K562 (cell line): ENCODE results near the gene AIG1. TPM values are rescaled to one million over a fixed set of nuclear protein-coding genes. Genes with fewer than 3 reads are reported as not detected.

Experiments
- BCOR ChIP-seq: fragments of 450-650 bp; IDR thresholded peaks from 2 replicates; pipeline ENCODE4 v1.6.1; 2016
- BRD4 ChIP-seq: fragments of 200-600 bp; sonication (generic); IDR thresholded peaks from 2 replicates; pipeline ENCODE4 v1.6.1; 2017; ENCODE audit warnings: inconsistent platforms
- CSDE1 ChIP-seq, 2 experiments: fragments of 450-650 bp; IDR thresholded peaks; 2 replicates each; pipeline ENCODE4 v1.6.1; 2016; ENCODE audit warnings: mild to moderate bottlenecking in 1 of 2
- HNRNPL ChIP-seq: fragments of 200-400 bp; formaldehyde crosslinking; IDR thresholded peaks from 2 replicates; pipeline ENCODE4 v1.6.1; 2017; ENCODE audit warnings: low read depth, mild to moderate bottlenecking, low read length
- KDM5B ChIP-seq: fragments of 200-600 bp; sonication (generic); IDR thresholded peaks from 2 replicates; pipeline ENCODE4 v1.6.1; 2012; ENCODE audit warnings: low read depth, mild to moderate bottlenecking, moderate library complexity, low read length, control low read depth, inconsistent platforms; ENCODE audit not compliant: insufficient replicate concordance
- KLF16 ChIP-seq: IDR thresholded peaks from 2 replicates; pipeline ENCODE4 v1.6.1; 2016; ENCODE audit warnings: antibody characterized with exemption
- NBN ChIP-seq: fragments of 450-650 bp; IDR thresholded peaks from 2 replicates; pipeline ENCODE4 v1.6.1; 2016; ENCODE audit warnings: low read depth, mild to moderate bottlenecking
- PHF8 ChIP-seq: fragments of 200-600 bp; sonication (generic); IDR thresholded peaks from 2 replicates; pipeline ENCODE4 v1.6.1; 2012; ENCODE audit warnings: mixed run types, mild to moderate bottlenecking, inconsistent platforms, low read length, moderate library complexity, borderline replicate concordance
- RBM39 ChIP-seq: fragments of 200-400 bp; formaldehyde crosslinking; optimal IDR thresholded peaks from 2 replicates; pipeline ENCODE3; 2018; ENCODE audit warnings: low read depth, low read length
- SRSF3 ChIP-seq: fragments of 200-400 bp; formaldehyde crosslinking; IDR thresholded peaks from 2 replicates; pipeline ENCODE4 v1.6.1; 2016; ENCODE audit warnings: mild to moderate bottlenecking, low read length, moderate library complexity; ENCODE audit not compliant: insufficient read depth
- TGIF2 ChIP-seq: sonication (generic); formaldehyde crosslinking; IDR thresholded peaks from 2 replicates; pipeline ENCODE4 v1.8.1; 2022; ENCODE audit warnings: mild to moderate bottlenecking, missing genetic modification reagents, moderate library complexity
- ZNF124 ChIP-seq: sonication (generic); formaldehyde crosslinking; IDR thresholded peaks from 2 replicates; pipeline ENCODE4 v1.8.1; 2022; ENCODE audit warnings: missing genetic modification reagents
- ZNF232 ChIP-seq: sonication (generic); formaldehyde crosslinking; IDR thresholded peaks from 2 replicates; pipeline ENCODE4 v1.8.0; 2022; ENCODE audit warnings: mild to moderate bottlenecking, missing genetic modification reagents
- ZNF695 ChIP-seq: fragments of 450-650 bp; formaldehyde crosslinking; IDR thresholded peaks from 2 replicates; pipeline ENCODE4 v1.4.0; 2020; ENCODE audit warnings: mild to moderate bottlenecking, moderate library complexity
- ZZZ3 ChIP-seq: fragments of 450-650 bp; IDR thresholded peaks from 2 replicates; pipeline ENCODE4 v1.6.1; 2016; ENCODE audit warnings: antibody characterized with exemption, mild to moderate bottlenecking, moderate library complexity
- polyA plus RNA-seq, 8 experiments: library from polyadenylated mRNA; depleted of rRNA in 4 of 8; stranded (reverse) in 5 of 8; unstranded in 3 of 8; fragments of >200 nt; fragmentation: Nextera tagmentation in 2 of 8; fragmentation: Illumina TruSeq in 1 of 8; extraction: Ambion mirVana in 2 of 8; extraction: Trizol in 1 of 8; gene quantifications; 2 replicates each; pipeline versions ENCODE4 v1.2.1 to v1.2.3, GENCODE V29; 2011 to 2014; ENCODE audit warnings: inconsistent platforms in 1 of 8, missing spikeins in 1 of 8
- total RNA-seq, 7 experiments: library from RNA; depleted of rRNA in 6 of 7; stranded (reverse); fragments of >200 nt in 6 of 7; fragmentation: Illumina TruSeq in 2 of 7; extraction: Trizol in 2 of 7; gene quantifications; 2 replicates each; pipeline versions ENCODE4 v1.2.1 to v1.2.3, GENCODE V29; 2011 to 2021; ENCODE audit warnings: low replicate concordance in 1 of 7
- TF ChIP-seq, protein P1 (sequence below): IDR thresholded peaks from 2 replicates; pipeline ENCODE4 v1.6.1; 2011; ENCODE audit not compliant: insufficient read length; ENCODE audit errors: extremely low read depth
- TF ChIP-seq, protein P2 (sequence below): fragments of 450-650 bp; formaldehyde crosslinking; IDR thresholded peaks from 2 replicates; pipeline ENCODE4 v1.4.0; 2020; ENCODE audit warnings: mild to moderate bottlenecking, moderate library complexity
- TF ChIP-seq, protein P3 (sequence below): fragments of 250-450 bp; sonication (Bioruptor Pico); IDR thresholded peaks from 2 replicates; pipeline ENCODE4 v1.6.1; 2021; ENCODE audit warnings: mild to moderate bottlenecking
- TF ChIP-seq, protein P4 (sequence below), 2 experiments: fragments of 450-650 bp in 1 of 2; IDR thresholded peaks; 2 replicates each; pipeline ENCODE4 v1.6.1; 2011 to 2017; ENCODE audit warnings: low read depth in 2 of 2, antibody characterized with exemption in 1 of 2, borderline replicate concordance in 1 of 2, low read length in 1 of 2, mild to moderate bottlenecking in 1 of 2, mixed read lengths in 1 of 2; ENCODE audit not compliant: control insufficient read depth in 1 of 2
- TF ChIP-seq, protein P5 (sequence below): fragments of 200-800 bp; sonication (Bioruptor generic); IDR thresholded peaks from 2 replicates; pipeline ENCODE4 v1.6.1; 2017; ENCODE audit warnings: missing genetic modification characterization, missing compliant biosample characterization
- TF ChIP-seq, protein P6 (sequence below): fragments of 250-450 bp; sonication (Bioruptor Pico); IDR thresholded peaks from 2 replicates; pipeline ENCODE4 v1.4.0; 2020

AIG1 gene
- total and polyA plus RNA-seq, 9 of the 15 experiments (the other 6 are each of a cell fraction or from before 2014, with no cell fraction given) = 74.8 to 333 (median 127) TPM

DNA sequence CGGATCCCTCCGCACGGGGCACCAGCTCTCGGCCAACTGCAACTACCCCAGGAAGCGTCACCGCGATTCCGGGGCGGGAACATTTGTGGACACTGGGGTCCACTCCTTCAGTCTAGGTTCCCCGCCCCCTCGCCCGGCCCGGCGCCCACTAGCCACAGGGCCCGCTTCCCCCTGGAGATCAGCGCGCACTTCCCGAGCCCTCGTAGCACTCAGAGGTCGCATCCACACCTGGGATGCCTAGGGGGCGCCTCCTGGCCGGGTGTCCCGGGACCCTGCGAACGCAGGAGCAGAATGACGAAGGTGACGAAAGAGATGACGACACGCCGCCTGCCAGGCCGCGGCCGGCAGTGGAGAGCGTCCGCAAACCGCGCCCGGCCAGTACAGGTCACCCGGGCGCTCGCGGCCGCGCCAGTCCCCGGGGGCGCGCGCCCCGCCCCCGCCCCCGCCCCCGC is 309 bp upstream of the AIG1 start (continued):
- TF ChIP-seq, protein P1, sequence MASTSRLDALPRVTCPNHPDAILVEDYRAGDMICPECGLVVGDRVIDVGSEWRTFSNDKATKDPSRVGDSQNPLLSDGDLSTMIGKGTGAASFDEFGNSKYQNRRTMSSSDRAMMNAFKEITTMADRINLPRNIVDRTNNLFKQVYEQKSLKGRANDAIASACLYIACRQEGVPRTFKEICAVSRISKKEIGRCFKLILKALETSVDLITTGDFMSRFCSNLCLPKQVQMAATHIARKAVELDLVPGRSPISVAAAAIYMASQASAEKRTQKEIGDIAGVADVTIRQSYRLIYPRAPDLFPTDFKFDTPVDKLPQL = no peak
- TF ChIP-seq NBN = peak; percentile 98
- peak in 1 of 2 experiments; percentile 91; a peak in 2 of 4 replicates for TF ChIP-seq CSDE1 (IDR thresholded peaks at IDR 0.05)
- TF ChIP-seq, protein P2, sequence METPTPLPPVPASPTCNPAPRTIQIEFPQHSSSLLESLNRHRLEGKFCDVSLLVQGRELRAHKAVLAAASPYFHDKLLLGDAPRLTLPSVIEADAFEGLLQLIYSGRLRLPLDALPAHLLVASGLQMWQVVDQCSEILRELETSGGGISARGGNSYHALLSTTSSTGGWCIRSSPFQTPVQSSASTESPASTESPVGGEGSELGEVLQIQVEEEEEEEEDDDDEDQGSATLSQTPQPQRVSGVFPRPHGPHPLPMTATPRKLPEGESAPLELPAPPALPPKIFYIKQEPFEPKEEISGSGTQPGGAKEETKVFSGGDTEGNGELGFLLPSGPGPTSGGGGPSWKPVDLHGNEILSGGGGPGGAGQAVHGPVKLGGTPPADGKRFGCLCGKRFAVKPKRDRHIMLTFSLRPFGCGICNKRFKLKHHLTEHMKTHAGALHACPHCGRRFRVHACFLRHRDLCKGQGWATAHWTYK (CRISPR knock-in tag) = peak; percentile 73
- TF ChIP-seq ZZZ3 = no peak
- TF ChIP-seq, protein P3, sequence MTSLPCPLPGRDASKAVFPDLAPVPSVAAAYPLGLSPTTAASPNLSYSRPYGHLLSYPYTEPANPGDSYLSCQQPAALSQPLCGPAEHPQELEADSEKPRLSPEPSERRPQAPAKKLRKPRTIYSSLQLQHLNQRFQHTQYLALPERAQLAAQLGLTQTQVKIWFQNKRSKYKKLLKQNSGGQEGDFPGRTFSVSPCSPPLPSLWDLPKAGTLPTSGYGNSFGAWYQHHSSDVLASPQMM (CRISPR knock-in tag) = no peak
- TF ChIP-seq, protein P4, sequence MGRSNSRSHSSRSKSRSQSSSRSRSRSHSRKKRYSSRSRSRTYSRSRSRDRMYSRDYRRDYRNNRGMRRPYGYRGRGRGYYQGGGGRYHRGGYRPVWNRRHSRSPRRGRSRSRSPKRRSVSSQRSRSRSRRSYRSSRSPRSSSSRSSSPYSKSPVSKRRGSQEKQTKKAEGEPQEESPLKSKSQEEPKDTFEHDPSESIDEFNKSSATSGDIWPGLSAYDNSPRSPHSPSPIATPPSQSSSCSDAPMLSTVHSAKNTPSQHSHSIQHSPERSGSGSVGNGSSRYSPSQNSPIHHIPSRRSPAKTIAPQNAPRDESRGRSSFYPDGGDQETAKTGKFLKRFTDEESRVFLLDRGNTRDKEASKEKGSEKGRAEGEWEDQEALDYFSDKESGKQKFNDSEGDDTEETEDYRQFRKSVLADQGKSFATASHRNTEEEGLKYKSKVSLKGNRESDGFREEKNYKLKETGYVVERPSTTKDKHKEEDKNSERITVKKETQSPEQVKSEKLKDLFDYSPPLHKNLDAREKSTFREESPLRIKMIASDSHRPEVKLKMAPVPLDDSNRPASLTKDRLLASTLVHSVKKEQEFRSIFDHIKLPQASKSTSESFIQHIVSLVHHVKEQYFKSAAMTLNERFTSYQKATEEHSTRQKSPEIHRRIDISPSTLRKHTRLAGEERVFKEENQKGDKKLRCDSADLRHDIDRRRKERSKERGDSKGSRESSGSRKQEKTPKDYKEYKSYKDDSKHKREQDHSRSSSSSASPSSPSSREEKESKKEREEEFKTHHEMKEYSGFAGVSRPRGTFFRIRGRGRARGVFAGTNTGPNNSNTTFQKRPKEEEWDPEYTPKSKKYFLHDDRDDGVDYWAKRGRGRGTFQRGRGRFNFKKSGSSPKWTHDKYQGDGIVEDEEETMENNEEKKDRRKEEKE (IDR thresholded peaks at IDR 0.05; ENCODE audit: borderline replicate concordance in 1 of 2, control insufficient read depth in 1 of 2, low read depth in 2 of 2, low read length in 1 of 2) = no peak
- no peak for TF ChIP-seq HNRNPL
- no peak for TF ChIP-seq SRSF3
- TF ChIP-seq, protein P5, sequence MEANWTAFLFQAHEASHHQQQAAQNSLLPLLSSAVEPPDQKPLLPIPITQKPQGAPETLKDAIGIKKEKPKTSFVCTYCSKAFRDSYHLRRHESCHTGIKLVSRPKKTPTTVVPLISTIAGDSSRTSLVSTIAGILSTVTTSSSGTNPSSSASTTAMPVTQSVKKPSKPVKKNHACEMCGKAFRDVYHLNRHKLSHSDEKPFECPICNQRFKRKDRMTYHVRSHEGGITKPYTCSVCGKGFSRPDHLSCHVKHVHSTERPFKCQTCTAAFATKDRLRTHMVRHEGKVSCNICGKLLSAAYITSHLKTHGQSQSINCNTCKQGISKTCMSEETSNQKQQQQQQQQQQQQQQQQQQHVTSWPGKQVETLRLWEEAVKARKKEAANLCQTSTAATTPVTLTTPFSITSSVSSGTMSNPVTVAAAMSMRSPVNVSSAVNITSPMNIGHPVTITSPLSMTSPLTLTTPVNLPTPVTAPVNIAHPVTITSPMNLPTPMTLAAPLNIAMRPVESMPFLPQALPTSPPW = peak; percentile 92
- TF ChIP-seq PHF8 = peak; percentile 76; the same call in 1 of the 2 replicates
- peak; percentile 76 for TF ChIP-seq KDM5B
- no peak for TF ChIP-seq BRD4
- TF ChIP-seq ZNF124 (CRISPR knock-in tag) = no peak
- TF ChIP-seq BCOR = peak; percentile 55; the same call in 1 of the 2 replicates
- TF ChIP-seq KLF16 = no peak
- no peak for TF ChIP-seq ZNF695
- TF ChIP-seq TGIF2 (CRISPR knock-in tag) = no peak
- no peak for TF ChIP-seq ZNF232 (CRISPR knock-in tag)
- TF ChIP-seq, protein P6, sequence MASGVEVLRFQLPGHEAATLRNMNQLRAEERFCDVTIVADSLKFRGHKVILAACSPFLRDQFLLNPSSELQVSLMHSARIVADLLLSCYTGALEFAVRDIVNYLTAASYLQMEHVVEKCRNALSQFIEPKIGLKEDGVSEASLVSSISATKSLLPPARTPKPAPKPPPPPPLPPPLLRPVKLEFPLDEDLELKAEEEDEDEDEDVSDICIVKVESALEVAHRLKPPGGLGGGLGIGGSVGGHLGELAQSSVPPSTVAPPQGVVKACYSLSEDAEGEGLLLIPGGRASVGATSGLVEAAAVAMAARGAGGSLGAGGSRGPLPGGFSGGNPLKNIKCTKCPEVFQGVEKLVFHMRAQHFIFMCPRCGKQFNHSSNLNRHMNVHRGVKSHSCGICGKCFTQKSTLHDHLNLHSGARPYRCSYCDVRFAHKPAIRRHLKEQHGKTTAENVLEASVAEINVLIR (CRISPR knock-in tag) = peak; percentile 98
- no peak for TF ChIP-seq RBM39
